GM20000 (cell line): ENCODE data around the gene ZNF750.

ENCODE experiments used
- DNase-seq: peaks from one replicate; pipeline ENCODE4 v3.0.0; 2012; ENCODE audit warnings: low spot score
- CTCF ChIP-seq: IDR thresholded peaks from 2 replicates; pipeline ENCODE4 v1.5.1; 2012; ENCODE audit warnings: mild to moderate bottlenecking, control low read depth; ENCODE audit errors: extremely low read depth, missing control alignments

Gene ZNF750

GRCh38 chr17:82814834-82815233 lies 25.0 kb downstream of the ZNF750 start:
- TF ChIP-seq CTCF: no peak
- DNase-seq: no peak

- TF ChIP-seq CTCF: no peak
- DNase-seq: no peak
Observed at GRCh38 chr17:82813299-82814051, 26.3 kb downstream of the ZNF750 start.

- no peak for DNase-seq
- no peak for TF ChIP-seq CTCF
Observed at GRCh38 chr17:82812601-82813000, 27.2 kb downstream of the ZNF750 start.

- DNase-seq: no peak
- no peak for TF ChIP-seq CTCF
Observed at GRCh38 chr17:82812058-82812457, 27.8 kb downstream of the ZNF750 start.

- no peak for DNase-seq
- TF ChIP-seq CTCF: no peak
Observed at GRCh38 chr17:82810644-82811430, 29.0 kb downstream of the ZNF750 start.

- TF ChIP-seq CTCF: no peak
- DNase-seq: no peak
Observed at GRCh38 chr17:82808921-82809905, 30.6 kb downstream of the ZNF750 start.
